ENCODE data around the gene C8B. TPM values are rescaled to one million over a fixed set of nuclear protein-coding genes. Genes with fewer than 3 reads are reported as not detected.

C8B gene
- total RNA-seq, 2 donors from 2014 or later, result not detected

DNA sequence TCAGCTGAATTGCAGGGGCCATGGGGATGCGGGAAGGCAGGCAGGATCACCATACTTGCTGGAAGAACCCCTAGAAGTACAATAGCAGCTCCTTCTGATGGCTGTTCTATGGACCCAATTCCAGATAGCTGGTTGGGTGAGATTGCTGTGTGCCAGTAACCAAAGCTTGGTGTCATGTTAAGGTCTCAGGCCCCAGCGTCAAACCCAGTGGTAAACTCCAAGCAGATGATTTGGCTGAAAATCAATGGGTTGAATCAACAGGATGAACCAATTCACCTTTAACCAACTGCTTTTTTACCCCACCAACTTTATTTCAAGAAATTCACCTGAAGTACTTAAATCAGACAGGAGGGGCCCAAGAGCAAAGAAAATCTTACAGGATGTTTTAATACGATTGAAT, 37.8 kb downstream of the C8B start:
- no peak for DNase-seq (ENCODE audit: low spot score)
- H3K4me3 ChIP-seq, result no peak overlapping the region
- no peaks in the 10 kb centered on the region for H3K27me3 ChIP-seq
- TF ChIP-seq, protein P1, sequence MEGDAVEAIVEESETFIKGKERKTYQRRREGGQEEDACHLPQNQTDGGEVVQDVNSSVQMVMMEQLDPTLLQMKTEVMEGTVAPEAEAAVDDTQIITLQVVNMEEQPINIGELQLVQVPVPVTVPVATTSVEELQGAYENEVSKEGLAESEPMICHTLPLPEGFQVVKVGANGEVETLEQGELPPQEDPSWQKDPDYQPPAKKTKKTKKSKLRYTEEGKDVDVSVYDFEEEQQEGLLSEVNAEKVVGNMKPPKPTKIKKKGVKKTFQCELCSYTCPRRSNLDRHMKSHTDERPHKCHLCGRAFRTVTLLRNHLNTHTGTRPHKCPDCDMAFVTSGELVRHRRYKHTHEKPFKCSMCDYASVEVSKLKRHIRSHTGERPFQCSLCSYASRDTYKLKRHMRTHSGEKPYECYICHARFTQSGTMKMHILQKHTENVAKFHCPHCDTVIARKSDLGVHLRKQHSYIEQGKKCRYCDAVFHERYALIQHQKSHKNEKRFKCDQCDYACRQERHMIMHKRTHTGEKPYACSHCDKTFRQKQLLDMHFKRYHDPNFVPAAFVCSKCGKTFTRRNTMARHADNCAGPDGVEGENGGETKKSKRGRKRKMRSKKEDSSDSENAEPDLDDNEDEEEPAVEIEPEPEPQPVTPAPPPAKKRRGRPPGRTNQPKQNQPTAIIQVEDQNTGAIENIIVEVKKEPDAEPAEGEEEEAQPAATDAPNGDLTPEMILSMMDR (IDR thresholded peaks at IDR 0.05), result no peak
- no peaks in the 10 kb centered on the region for H3K4me1 ChIP-seq
- H3K27ac ChIP-seq, result no peak overlapping the region
- H3K36me3 ChIP-seq, result no peaks in the 10 kb centered on the region
- no peaks in the 10 kb centered on the region for H3K9me3 ChIP-seq

DNA sequence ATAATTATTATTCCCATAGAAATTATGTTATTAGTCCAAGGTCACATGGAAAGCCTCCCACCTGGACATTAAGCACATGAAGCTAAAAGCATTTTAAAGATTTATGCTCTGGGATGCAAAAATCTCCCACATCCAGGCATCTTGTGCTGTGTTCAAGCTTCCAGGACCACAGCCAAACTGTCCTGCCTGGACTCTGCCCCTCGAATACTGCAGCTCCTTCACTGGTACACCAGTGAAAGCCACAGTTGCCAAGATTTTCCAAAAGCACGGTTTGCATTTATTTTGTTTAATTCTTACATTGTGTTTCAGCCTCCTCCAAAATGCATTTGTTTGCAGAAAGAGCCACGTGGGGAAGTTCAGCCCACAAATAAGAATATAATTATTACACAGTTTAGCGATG, 38.6 kb downstream of the C8B start:
- H3K9me3 ChIP-seq, result no peaks in the 10 kb centered on the region
- no peak for DNase-seq (ENCODE audit: low spot score)

DNA sequence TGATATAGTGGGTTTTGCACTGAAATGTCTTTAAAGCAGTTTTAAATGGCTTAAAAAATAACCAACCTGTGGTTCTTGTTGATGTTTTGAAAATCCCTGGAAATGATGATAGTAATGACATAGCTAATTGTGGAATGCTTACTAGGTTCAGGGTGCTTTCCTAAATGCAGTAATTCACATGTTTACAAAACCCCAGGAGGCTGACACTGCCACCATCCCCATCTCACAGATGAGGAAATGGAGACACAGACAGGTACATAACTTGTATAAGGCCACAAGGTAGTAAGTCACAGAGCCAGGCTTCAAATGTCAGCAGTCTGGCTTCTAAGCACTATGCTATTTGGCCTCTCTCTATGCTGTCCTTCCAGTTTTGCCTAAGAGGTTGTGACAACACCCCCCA, 40.6 kb downstream of the C8B start:
- H3K9me3 ChIP-seq, result no peaks in the 10 kb centered on the region
- no peaks in the 10 kb centered on the region for H3K4me1 ChIP-seq
- H3K36me3 ChIP-seq, result no peaks in the 10 kb centered on the region
- no peaks in the 10 kb centered on the region for H3K27me3 ChIP-seq
- H3K27ac ChIP-seq, result no peak overlapping the region
- no peak for DNase-seq (ENCODE audit: low spot score)
- H3K4me3 ChIP-seq, result no peak overlapping the region
- TF ChIP-seq, protein P1 (IDR thresholded peaks at IDR 0.05), result no peak

More for the DNA sequence above, 38.6 kb downstream of the C8B start:
- H3K4me1 ChIP-seq, result no peaks in the 10 kb centered on the region
- TF ChIP-seq, protein P1 (IDR thresholded peaks at IDR 0.05), result no peak
- H3K27ac ChIP-seq, result no peak overlapping the region
- no peaks in the 10 kb centered on the region for H3K27me3 ChIP-seq
- no peak overlapping the region for H3K4me3 ChIP-seq
- H3K36me3 ChIP-seq, result no peaks in the 10 kb centered on the region

DNA sequence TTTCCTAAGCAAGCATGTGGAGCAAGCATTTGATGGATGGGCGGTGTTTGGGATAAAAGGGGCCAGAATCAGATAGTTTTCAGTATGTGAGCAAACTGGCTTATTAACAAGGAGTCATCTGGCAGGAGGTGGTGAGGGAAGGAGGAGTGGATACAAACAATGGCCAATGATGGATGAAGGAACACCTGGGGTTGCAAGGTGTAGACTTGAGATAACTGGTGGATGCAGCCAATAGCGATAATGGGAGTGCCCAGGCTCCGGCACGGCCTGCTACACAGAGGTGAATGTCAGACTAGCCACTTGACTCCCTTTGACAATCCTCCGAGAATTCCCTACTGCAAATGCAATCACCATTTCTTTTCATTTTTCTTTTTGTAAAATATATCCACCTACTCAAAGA, 41.7 kb downstream of the C8B start:
- H3K4me1 ChIP-seq, result no peaks in the 10 kb centered on the region
- TF ChIP-seq, protein P1 (IDR thresholded peaks at IDR 0.05), result no peak

DNA sequence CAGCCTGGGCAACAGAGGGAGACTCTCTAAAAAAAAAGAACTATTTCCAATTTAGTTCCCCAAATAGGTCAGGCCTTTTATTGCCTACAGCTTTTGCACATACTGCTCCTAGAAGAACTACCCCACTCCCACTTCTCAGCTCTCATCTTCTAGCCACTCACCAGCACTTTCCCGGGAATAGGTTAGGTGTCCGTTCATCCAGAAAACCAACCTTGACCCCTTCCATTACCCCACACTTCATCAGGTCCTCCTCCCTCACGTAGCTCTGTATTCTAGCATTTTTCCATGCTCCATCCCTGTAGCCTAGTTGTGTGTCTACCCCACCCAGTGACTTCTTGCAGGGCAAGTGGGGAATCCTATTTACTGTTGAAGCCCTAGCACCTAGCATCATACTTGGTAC, 42.6 kb downstream of the C8B start:
- Histone ChIP-seq H3K4me1 (no peaks in the 10 kb centered on the region), H3K4me3 (no peak overlapping the region), H3K36me3 (no peaks in the 10 kb centered on the region), H3K27me3 (no peaks in the 10 kb centered on the region), H3K9me3 (no peaks in the 10 kb centered on the region), H3K27ac (no peak overlapping the region)
- TF ChIP-seq, protein P1 (IDR thresholded peaks at IDR 0.05), result no peak
- no peak for DNase-seq (ENCODE audit: low spot score)

More for the DNA sequence above, 41.7 kb downstream of the C8B start:
- H3K9me3 ChIP-seq, result no peaks in the 10 kb centered on the region
- H3K36me3 ChIP-seq, result no peaks in the 10 kb centered on the region
- no peak overlapping the region for H3K4me3 ChIP-seq
- DNase-seq (ENCODE audit: low spot score), result no peak
- no peaks in the 10 kb centered on the region for H3K27me3 ChIP-seq
- H3K27ac ChIP-seq, result no peak overlapping the region

DNA sequence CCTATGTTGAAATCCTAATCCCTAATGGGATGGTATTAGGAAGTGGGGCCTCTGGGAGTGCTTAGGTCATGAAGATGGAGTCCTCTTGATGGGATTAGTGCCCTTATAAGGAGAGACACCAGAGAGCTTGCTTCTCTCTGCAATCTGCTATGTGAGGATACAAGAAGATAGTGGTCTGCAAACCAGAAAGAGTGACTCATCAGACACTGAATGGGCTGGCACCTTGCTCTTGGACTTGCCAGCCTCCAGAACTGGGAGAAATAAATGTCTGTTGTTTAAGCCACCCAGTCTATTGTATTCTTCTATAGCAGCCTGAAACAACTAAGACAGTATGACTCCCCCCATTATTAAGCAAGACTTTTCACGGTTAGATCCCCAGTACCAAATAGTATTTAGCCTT, 43.3 kb downstream of the C8B start:
- H3K36me3 ChIP-seq, result no peaks in the 10 kb centered on the region
- no peaks in the 10 kb centered on the region for H3K27me3 ChIP-seq
- H3K4me3 ChIP-seq, result no peak overlapping the region
- no peak for DNase-seq (ENCODE audit: low spot score)
- no peak overlapping the region for H3K27ac ChIP-seq
- no peaks in the 10 kb centered on the region for H3K4me1 ChIP-seq
- H3K9me3 ChIP-seq, result no peaks in the 10 kb centered on the region
- TF ChIP-seq, protein P1 (IDR thresholded peaks at IDR 0.05), result no peak
